MCF 10A (cell line): ENCODE results near the gene CPNE7. TPM values are rescaled to one million over a fixed set of nuclear protein-coding genes. Genes with fewer than 3 reads are reported as not detected.

Experiments used
- BruUV-seq: library from RNA; stranded (reverse); fragments of 400-500 nt; replicated peaks from 2 replicates; lab custom pipeline; 2021; lab: Mats Ljungman, UMichigan
- CTCF ChIA-PET: fragments of 300-600 bp; sonication (Branson Sonifier 250); formaldehyde crosslinking; extraction: SDS; loops from one replicate; lab custom pipeline; 2021; ENCODE audit warnings: antibody characterized with exemption, inconsistent platforms; lab: Yijun Ruan, JAX
- POLR2A ChIA-PET: fragments of 300-600, 350-650 bp; sonication (Branson Sonifier 250); formaldehyde crosslinking; extraction: SDS; loops from one replicate; lab custom pipeline; 2020; ENCODE audit warnings: antibody characterized with exemption, inconsistent platforms; lab: Yijun Ruan, JAX
- DNase-seq: peaks from one replicate; pipeline ENCODE4 v3.0.0-alpha.2; 2018; ENCODE audit not compliant: unreplicated experiment
- H3K27ac Mint-ChIP-seq: one replicate; pipeline ENCODE4 v1.8.0; 2022; ENCODE audit warnings: mild to moderate bottlenecking, low read depth, mixed read lengths; ENCODE audit not compliant: unreplicated experiment
- H3K27me3 Mint-ChIP-seq: one replicate; pipeline ENCODE4 v1.8.0; 2022; ENCODE audit warnings: mixed read lengths; ENCODE audit not compliant: insufficient read depth, unreplicated experiment
- H3K36me3 Mint-ChIP-seq: one replicate; pipeline ENCODE4 v1.8.0; 2022; ENCODE audit warnings: mild to moderate bottlenecking, moderate library complexity, mixed read lengths; ENCODE audit not compliant: insufficient read depth, unreplicated experiment
- H3K4me1 Mint-ChIP-seq: one replicate; pipeline ENCODE4 v1.8.0; 2022; ENCODE audit warnings: mixed read lengths; ENCODE audit not compliant: insufficient read depth, unreplicated experiment
- H3K4me3 Mint-ChIP-seq: one replicate; pipeline ENCODE4 v1.8.0; 2022; ENCODE audit warnings: mild to moderate bottlenecking, moderate library complexity, mixed read lengths; ENCODE audit not compliant: unreplicated experiment
- H3K9me3 Mint-ChIP-seq: one replicate; pipeline ENCODE4 v1.8.0; 2022; ENCODE audit warnings: mixed read lengths; ENCODE audit not compliant: unreplicated experiment
- CTCF ChIP-seq: fragments of 200-600 bp; IDR thresholded peaks from one replicate; pipeline ENCODE4 v1.8.0; 2022; ENCODE audit warnings: antibody characterized with exemption, mild to moderate bottlenecking; ENCODE audit not compliant: unreplicated experiment
- intact Hi-C: fragments of 100-400 bp; cut with micrococcal nuclease; formaldehyde crosslinking; loops from 2 replicates; pipeline ENCODE4 v1.14.1; 2022
- total RNA-seq: library from RNA; stranded (reverse); gene quantifications from 2 replicates; pipeline ENCODE4 v1.2.3, GENCODE V29; 2022

CPNE7 gene
- total RNA-seq, 1 experiment from 2014 or later = 86.8 TPM

DNA sequence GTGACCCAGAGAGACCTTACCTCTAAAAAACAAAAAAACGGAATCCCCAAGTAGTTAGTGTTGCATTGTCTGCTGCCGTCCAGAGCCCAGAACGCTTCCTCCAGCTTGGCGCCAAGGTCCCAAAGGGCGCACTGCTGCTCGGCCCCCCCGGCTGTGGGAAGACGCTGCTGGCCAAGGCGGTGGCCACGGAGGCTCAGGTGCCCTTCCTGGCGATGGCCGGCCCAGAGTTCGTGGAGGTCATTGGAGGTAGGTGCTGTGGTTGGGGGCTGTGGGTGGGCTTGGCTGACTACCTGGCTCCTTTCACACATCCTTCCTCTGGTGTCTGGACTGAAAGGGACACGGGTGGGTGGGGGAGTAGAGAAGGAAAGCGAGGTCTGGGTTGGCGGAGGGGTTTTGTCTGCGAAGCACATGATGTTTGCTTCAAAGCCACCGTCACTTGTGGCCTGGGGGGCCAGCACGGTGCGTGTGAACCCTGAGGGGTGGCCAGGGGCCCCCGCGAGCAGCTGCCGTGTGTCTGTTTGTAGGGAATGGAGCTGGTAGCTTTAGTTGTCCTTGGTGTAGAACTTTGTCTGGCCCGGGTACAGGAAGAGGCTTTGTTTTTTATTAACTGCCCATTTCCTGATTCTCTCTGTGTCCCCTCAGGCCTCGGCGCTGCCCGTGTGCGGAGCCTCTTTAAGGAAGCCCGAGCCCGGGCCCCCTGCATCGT, 43.6 kb upstream of the CPNE7 start:
- BruUV-seq = no TSS peak
- POLR2A ChIA-PET = interaction anchor here (0.6 kb wide), 1 partner anchor 27 kb away, joined by 4 read pairs; no protein-coding TSS in a partner anchor
- CTCF ChIA-PET = interaction anchor here (0.6 kb wide), 1 partner anchor 165 kb away, joined by 3 read pairs; no protein-coding TSS in a partner anchor
- H3K4me1 Mint-ChIP-seq = no peaks in the 10 kb centered on the region
- TF ChIP-seq CTCF = no peak
- peaks cover 90% of the 10 kb centered on the region for H3K36me3 Mint-ChIP-seq
- H3K9me3 Mint-ChIP-seq = no peaks in the 10 kb centered on the region
- no peaks in the 10 kb centered on the region for H3K27me3 Mint-ChIP-seq
- H3K27ac Mint-ChIP-seq = no peak overlapping the region
- intact Hi-C loops = no loop called here
- H3K4me3 Mint-ChIP-seq = no peak overlapping the region
- DNase-seq = no peak

GRCh38 chr16:89534252-89534756, 41.3 kb upstream of the CPNE7 start:
- DNase-seq = peak; percentile 14
- H3K36me3 Mint-ChIP-seq = peaks cover 75% of the 10 kb centered on the region
- ChIA-PET CTCF (no interaction called here), POLR2A (no interaction called here)
- H3K4me3 Mint-ChIP-seq = no peak overlapping the region
- TF ChIP-seq CTCF = no peak
- H3K4me1 Mint-ChIP-seq = no peaks in the 10 kb centered on the region
- no peaks in the 10 kb centered on the region for H3K27me3 Mint-ChIP-seq
- BruUV-seq = no TSS peak
- H3K27ac Mint-ChIP-seq = no peak overlapping the region
- intact Hi-C loops = no loop called here
- H3K9me3 Mint-ChIP-seq = no peaks in the 10 kb centered on the region

GRCh38 chr16:89536371-89536770, 39.2 kb upstream of the CPNE7 start:
- Mint-ChIP-seq H3K27me3 (no peaks in the 10 kb centered on the region), H3K4me3 (no peak overlapping the region), H3K9me3 (no peaks in the 10 kb centered on the region), H3K36me3 (peaks cover 64% of the 10 kb centered on the region), H3K4me1 (no peaks in the 10 kb centered on the region), H3K27ac (no peak overlapping the region)
- intact Hi-C loops = no loop called here
- CTCF ChIA-PET = no interaction called here
- BruUV-seq = no TSS peak
- DNase-seq = no peak
- POLR2A ChIA-PET = no interaction called here
- TF ChIP-seq CTCF = no peak

DNA sequence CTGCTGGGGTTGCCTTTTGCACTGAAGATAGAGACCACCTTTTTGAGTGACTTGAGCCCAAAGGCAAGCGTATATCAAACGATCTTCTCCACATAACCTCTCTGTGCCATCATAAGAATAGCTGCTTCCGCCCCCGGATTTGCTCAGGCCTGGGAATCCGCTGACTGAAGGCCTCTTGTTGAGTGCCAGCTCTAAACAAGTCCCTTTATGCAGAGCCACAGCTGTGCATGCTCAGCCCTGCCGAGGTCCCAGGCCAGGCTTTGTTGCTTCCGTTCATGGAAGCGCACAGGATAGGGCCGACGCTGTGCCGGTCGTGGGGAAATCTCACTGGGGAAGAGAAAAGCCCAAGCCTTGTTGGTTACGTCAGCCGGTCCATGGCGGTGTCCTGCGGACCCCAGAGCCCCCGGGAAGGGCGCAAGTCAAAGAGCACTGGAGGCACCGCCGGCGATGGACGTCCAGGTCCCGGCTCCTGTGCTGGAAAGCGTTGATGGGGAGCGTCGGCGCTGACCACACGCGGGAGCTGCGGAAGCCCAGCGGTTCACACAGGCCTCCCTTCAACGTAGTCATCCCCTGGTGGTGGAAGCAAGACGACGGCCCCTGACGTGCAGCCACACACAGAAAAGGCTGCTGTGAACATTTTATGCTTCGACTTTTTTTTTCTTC, 38.5 kb upstream of the CPNE7 start:
- Mint-ChIP-seq H3K4me1 (no peaks in the 10 kb centered on the region), H3K36me3 (peaks cover 61% of the 10 kb centered on the region), H3K27me3 (no peaks in the 10 kb centered on the region), H3K4me3 (no peak overlapping the region), H3K27ac (no peak overlapping the region), H3K9me3 (no peaks in the 10 kb centered on the region)
- POLR2A ChIA-PET = interaction anchor here (1.3 to 1.5 kb wide), 2 partner anchors 28 kb away, joined by 4 to 5 read pairs; no protein-coding TSS in a partner anchor
- CTCF ChIA-PET = no interaction called here
- intact Hi-C loops = no loop called here
- no peak for TF ChIP-seq CTCF
- BruUV-seq = no TSS peak
- DNase-seq = no peak
